ENCODE results near the gene SPATA25. TPM values are rescaled to one million over a fixed set of nuclear protein-coding genes. Genes with fewer than 3 reads are reported as not detected.
"Not testable (repeated sequence)": the region's sequence is repeated elsewhere in the genome, so short reads cannot be mapped to it uniquely, and the experiment has no call there.

Gene SPATA25
- total and polyA plus RNA-seq, 2 experiments from 2014 or later = 0.41 to 5.6 TPM

- Histone ChIP-seq H3K27me3 (no peaks in the 10 kb centered on the region), H2AFZ (no peak overlapping the region), H3K4me2 (no peak overlapping the region), H3K9me2 (replicated peaks; ENCODE audit: insufficient read depth) (no peaks in the 10 kb centered on the region), H4K20me1 (ENCODE audit: insufficient read depth, poor library complexity, severe bottlenecking) (no peaks in the 10 kb centered on the region), H3K9me3 (ENCODE audit: low read depth) (no peaks in the 10 kb centered on the region), H3K79me2 (no peaks in the 10 kb centered on the region), H3K27ac (no peak overlapping the region), H3K36me3 (replicated peaks; ENCODE audit: insufficient read depth, low read depth) (no peaks in the 10 kb centered on the region), H3K4me3 (no peak overlapping the region), H3K4me1 (ENCODE audit: insufficient read depth) (no peaks in the 10 kb centered on the region)
- WGBS (ENCODE audit: low lambda C conversion rate, missing lambda C conversion rate) = 95% methylated on average over 8 of the region's 8 CpGs
- DNase-seq (ENCODE audit: low spot score) = no peak
- TF ChIP-seq CTCF (IDR thresholded peaks at IDR 0.05; ENCODE audit: poor library complexity) (no peak), EZH2 (IDR thresholded peaks at IDR 0.05; ENCODE audit: borderline replicate concordance) (no peak), EZH2phosphoT487 (IDR thresholded peaks at IDR 0.05; ENCODE audit: low read depth, severe bottlenecking, unreplicated experiment) (no peak)
These were observed 18.2 kb upstream of the SPATA25 start for GRCh38 chr20:45905505-45906079.

GRCh38 chr20:45904583-45905504 is 17.4 kb upstream of the SPATA25 start:
- Histone ChIP-seq H3K27ac (no peak overlapping the region), H3K4me1 (ENCODE audit: insufficient read depth) (no peaks in the 10 kb centered on the region), H3K4me2 (no peak overlapping the region), H3K36me3 (replicated peaks; ENCODE audit: insufficient read depth, low read depth) (no peaks in the 10 kb centered on the region), H3K79me2 (no peaks in the 10 kb centered on the region), H3K9me3 (ENCODE audit: low read depth) (no peaks in the 10 kb centered on the region), H2AFZ (no peak overlapping the region), H4K20me1 (ENCODE audit: insufficient read depth, poor library complexity, severe bottlenecking) (no peaks in the 10 kb centered on the region), H3K27me3 (no peaks in the 10 kb centered on the region), H3K4me3 (no peak overlapping the region), H3K9me2 (replicated peaks; ENCODE audit: insufficient read depth) (no peaks in the 10 kb centered on the region)
- TF ChIP-seq EZH2phosphoT487 (IDR thresholded peaks at IDR 0.05; ENCODE audit: low read depth, severe bottlenecking, unreplicated experiment) (no peak), EZH2 (IDR thresholded peaks at IDR 0.05; ENCODE audit: borderline replicate concordance) (no peak), CTCF (IDR thresholded peaks at IDR 0.05; ENCODE audit: poor library complexity) (no peak)
- no peak for DNase-seq (ENCODE audit: low spot score)
- 91% methylated on average over 16 of the region's 16 CpGs for WGBS (ENCODE audit: low lambda C conversion rate, missing lambda C conversion rate)

GRCh38 chr20:45902199-45902701 is 14.8 kb upstream of the SPATA25 start:
- 94% methylated on average over 13 of the region's 14 CpGs for WGBS (ENCODE audit: low lambda C conversion rate, missing lambda C conversion rate)
- Histone ChIP-seq H4K20me1 (ENCODE audit: insufficient read depth, poor library complexity, severe bottlenecking) (no peaks in the 10 kb centered on the region), H3K27me3 (no peaks in the 10 kb centered on the region), H3K9me3 (ENCODE audit: low read depth) (no peaks in the 10 kb centered on the region), H3K9me2 (replicated peaks; ENCODE audit: insufficient read depth) (no peaks in the 10 kb centered on the region), H3K36me3 (replicated peaks; ENCODE audit: insufficient read depth, low read depth) (no peaks in the 10 kb centered on the region), H3K79me2 (no peaks in the 10 kb centered on the region), H3K4me1 (ENCODE audit: insufficient read depth) (no peaks in the 10 kb centered on the region), H3K4me2 (no peak overlapping the region), H3K4me3 (no peak overlapping the region), H2AFZ (no peak overlapping the region), H3K27ac (no peak overlapping the region)
- TF ChIP-seq EZH2 (IDR thresholded peaks at IDR 0.05; ENCODE audit: borderline replicate concordance) (no peak), CTCF (IDR thresholded peaks at IDR 0.05; ENCODE audit: poor library complexity) (no peak), EZH2phosphoT487 (IDR thresholded peaks at IDR 0.05; ENCODE audit: low read depth, severe bottlenecking, unreplicated experiment) (no peak)
- DNase-seq (ENCODE audit: low spot score) = no peak

- WGBS (ENCODE audit: low lambda C conversion rate, missing lambda C conversion rate) = 96% methylated on average over 6 of the region's 6 CpGs
- H4K20me1 ChIP-seq (ENCODE audit: insufficient read depth, poor library complexity, severe bottlenecking); H3K79me2 ChIP-seq; H3K27me3 ChIP-seq; DNase-seq (ENCODE audit: low spot score); H3K4me1 ChIP-seq (ENCODE audit: insufficient read depth); H2AFZ ChIP-seq; H3K27ac ChIP-seq; H3K36me3 ChIP-seq (replicated peaks; ENCODE audit: insufficient read depth, low read depth); H3K4me2 ChIP-seq; H3K9me3 ChIP-seq (ENCODE audit: low read depth); H3K4me3 ChIP-seq; H3K9me2 ChIP-seq (replicated peaks; ENCODE audit: insufficient read depth): not testable (repeated sequence)
These were observed 13.9 kb upstream of the SPATA25 start for GRCh38 chr20:45901332-45901731.
